HG03521 (cell line): Measurements from ENCODE around the gene PCP2.

Experiments used
- ATAC-seq: cut with Tn5 transposase; IDR thresholded peaks from one replicate; pipeline ENCODE4 v1.9.1; 2021; ENCODE audit warnings: mild to moderate bottlenecking, moderate library complexity; ENCODE audit not compliant: unreplicated experiment

The PCP2 gene

DNA sequence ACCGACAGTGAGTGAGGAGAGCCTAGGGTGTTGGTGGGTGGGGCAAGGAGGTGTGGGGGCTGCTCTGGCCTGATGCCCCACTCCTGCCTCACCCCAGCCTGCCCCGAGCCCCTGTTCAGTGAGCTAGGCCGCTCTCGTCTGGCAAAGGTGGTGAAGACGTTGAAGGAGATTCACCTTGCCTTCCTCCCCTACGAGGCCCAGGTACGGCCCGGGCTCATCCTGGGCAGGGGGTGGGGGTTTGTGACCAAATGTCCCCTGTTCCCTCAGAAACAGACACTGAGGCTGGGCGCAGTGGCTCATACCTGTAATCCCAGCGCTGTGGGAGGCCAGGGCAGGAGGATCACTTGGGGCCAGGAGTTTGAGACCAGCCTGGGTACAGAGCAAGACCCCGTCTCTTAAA is 7.3 kb upstream of the PCP2 start:
- no peak for ATAC-seq

DNA sequence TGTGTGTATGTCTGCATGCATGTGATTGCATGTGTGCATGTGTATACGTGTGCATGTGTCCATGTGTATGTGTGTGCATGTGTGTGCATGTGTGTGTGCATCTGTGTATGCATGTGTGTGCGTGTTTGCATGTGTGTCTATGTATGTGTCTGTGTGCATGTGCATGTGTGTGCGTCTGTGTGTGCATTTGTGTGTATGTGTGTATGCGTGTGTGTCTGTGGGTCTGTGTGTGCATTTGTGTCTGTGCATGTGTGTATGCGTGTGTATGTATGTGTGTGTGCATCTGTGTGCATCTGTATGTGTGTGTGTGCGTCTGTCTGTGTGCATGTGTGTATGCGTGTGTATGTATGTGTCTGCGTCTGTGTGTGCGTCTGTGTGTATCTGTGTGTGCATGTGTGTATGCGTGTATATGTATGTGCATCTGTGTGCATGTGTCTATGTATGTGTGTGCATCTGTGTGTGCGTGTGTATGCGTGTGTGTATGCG is 6.4 kb upstream of the PCP2 start:
- no peak for ATAC-seq

DNA sequence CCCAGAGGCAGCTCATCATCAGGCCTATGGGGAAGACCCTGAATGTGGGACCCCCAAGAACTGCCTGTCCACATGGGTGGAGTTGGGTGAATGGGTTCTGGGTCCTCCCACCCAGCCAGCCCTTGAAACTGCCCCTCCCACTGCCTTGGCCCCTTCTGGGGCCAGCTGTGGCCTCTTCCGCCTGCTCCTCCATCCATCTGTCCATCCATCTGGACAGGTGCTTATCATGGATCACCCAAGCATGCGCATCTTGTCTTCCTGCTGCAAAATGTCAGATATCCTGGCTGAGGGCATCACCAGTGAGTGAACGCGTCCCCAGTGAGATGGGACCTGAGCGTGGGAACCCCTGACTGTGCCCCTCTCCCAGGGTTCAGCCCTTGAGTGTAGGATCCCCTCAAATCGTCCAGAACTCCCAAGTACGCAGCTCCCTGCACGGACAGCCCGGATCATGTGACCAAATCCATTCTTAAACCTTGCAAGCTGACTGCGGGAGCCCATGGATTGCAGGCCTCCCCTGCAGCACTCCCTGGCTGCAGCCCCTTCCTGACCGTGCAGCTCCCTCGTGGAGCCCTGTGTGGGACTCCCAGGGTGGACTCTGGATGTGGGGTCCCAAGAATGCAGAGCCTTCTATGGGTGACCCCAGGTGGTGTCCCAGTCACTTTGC is 5.4 kb upstream of the PCP2 start:
- no peak for ATAC-seq

DNA sequence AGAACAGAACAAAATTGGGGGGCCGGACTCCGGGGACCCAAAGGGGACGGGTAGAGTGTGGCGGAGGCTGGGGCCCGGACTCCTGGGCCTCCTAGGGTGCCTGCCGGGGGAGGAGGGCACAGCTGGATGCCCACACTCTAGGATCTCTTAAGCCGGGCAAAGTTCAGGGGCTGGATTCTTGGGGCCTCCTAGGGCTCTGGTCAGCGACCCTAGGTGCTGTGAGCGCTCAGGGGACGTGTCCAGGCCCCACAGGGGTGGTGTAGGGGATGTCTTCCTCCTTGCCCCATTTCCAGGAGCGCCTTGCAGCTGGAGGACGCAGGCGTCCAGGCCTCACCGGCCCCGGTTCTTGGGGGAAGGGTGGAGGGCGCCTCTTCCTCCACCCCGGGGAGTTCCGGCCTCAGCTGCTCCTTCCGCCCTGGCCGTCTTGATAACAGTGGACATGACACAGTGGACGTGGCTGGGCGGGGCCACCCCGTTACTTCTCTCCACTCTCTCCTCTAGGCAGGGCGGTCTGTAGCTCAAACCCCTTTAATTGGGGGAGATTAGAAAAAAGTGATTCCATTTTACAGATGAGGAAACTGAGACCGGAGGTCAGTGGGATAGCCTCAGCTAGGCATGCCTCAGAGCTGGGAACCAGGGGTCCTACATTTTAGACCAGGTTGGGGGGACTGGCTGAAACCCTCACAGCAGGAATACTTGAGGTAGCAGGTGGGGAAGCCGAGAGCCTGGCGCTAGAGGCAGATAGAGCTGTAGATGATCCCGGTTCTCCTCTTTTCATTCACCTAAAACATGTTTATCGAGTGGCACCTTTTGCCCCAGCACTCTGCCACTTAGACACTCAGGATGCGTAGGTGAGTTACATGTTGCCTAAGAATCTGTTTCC is 4.1 kb upstream of the PCP2 start:
- peak; percentile 8 for ATAC-seq

DNA sequence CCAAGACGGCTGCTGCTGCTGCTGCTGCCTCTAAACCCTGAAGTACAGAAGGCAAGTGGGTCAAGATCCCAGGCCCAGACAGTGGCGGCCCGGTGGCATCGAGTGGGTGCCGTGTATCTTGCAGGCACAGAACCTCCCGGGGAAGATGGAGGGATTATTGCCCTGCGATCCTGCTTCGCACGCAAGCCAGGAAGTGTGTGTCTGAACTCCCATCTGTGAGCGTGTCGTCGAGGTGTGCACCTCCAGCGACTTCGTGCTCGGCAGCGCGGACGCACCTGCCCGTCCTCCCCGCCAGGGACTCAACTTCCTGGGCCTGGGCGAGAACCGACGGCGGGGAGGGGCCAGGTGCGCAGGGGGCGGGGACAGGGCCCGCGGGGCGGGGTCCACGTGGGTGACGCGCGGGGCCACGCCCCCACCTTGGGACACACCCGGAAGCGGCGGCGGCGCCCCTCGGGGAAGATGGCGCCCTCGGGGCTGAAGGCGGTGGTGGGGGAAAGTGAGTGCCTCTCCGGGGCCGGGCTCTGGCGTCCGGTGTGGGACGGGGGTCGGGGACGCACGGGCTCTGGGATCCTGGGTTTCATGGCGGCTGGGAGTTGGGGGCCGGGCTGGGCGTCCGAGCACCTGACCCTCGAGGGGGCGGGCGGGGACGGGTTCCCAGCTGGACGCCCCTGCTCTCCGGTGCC is 3.3 kb upstream of the PCP2 start, which contains the start of gene STXBP2:
Gene STXBP2 (plus strand): TSS at position 420 of the 683 bp plus-strand sequence. CDS start 40 bp downstream, at position 460.
- peak; percentile 74 for ATAC-seq

DNA sequence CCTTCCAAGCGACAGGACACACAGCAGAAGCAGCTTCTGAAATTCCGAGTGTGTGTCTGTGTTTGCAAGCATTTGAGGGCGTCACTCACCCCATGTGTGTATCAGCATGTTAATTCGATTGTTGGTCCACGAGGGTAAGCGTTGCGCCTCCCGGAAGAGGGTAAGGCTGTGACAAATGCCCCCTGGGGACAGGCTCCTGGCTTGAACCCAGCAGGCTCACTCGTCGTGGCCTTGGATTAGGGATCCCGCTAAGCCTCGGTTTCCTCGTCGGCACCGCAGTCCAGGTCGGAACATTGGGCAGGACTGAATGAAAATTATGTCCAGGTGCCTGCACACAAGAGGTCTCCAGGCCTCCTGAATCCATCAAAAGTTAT is 2.8 kb upstream of the PCP2 start:
- ATAC-seq, result no peak

DNA sequence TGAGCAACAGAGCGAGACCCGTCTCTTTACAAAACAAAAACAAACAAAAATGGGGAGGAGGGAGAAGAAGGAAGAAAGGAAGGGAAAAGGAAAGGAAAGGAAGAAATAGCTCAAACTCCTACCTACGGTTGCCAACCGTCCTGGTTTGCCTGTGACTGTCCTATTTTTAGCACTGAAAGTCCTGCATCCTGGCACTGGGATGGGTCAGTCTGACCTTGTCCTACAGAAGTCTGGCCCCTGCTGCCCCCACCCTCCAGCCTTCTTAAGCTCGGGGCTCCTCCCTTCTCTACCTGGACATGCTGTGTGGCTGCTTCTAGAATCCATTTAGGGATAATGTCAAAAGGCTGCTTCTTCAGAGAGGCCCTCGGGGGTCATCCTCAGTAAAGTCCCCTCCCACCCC is 2.2 kb upstream of the PCP2 start:
- ATAC-seq, result no peak

DNA sequence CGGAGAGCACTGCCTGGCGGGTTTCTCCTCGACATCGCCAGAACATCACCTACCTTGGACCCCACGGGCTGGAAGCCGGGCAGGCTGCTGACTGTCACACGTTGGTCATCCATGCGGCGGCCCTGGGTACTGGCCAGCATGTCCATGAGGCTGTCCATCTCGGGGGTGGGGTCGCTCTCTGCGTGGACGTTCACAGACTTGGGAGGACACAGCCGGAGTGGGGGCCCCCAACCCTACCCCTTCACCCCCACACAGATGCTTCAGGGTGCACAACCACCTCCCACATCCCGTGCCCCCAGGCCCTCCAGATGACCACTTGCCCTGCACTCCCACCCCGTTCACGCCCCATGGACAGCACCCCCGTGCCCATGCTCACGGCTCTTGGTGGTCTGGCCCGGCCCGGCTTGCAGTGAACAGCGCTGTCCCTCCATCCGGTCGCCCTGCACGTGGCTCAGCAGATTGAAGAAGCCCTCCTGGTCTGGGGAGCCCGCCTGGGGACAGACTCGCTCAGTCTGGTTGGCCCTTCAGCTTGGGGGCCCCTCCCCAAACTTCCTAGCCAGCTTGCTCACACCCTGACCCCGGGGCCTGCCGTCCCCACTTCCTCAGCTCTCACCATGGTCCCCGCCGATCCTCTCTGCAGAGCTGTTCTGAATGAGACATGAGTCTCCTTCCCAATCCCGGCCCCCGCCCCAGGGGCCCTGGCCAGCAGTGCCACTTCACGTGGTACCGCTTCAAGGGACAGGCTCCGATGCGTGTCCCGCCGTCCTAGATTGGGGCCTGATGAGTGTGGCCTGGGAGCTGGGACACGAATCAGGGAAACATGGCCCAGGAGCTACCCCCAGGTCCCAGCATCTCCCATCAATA is 947 bp downstream of the PCP2 start:
- no peak for ATAC-seq

DNA sequence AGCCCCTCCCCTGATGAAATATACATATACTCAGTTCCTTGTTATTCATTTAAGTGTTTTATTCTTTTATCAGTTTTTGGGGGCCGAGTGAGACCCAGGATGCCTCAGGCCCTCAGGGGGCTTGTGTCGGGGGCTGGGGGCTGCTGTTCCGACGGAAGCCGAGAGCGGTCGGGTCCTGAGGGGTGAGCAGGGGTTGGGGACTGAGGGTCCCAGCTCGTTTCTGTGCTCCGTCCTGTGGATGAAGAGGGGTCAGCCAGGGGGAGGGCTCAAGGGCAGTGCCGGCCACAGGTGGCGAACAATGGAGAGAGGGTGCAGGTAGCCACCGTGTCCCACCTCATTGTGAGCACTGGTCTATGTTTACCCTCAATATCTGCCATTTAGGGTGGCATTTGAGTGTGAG is 1.9 kb downstream of the PCP2 start:
- no peak for ATAC-seq

DNA sequence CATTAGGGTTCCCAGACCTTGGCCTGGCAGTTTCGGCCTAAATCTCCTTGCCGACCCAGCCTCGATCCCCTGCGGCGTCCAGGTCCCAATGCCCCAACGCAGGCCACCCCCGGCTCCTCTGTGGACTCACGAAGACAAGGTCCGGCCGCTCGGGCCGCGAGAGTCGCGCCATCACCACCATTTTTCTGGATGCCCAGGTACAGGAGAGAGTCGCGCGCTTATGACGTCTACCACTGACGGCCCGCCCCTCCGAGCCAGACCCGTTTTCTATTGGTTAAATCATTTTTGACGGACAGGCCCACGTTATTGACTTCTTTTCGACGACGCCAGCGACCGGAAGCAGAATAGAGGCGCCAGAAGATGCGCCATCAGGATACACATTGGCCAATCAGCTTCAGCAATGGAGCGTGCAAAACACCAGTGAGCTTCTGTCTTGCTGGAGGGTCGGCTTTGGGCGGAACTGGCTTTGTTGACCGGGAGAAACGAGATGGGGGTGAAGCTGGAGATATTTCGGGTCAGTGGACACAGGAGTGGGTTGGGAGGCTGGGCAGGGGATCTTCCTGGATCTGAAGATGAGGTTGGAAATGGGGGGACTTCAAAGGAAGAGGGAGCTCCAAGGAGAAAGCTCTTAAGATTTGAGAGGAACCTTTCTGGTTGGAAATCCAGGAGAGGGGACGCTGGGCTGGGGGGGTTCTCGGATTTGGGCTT is 4.0 kb downstream of the PCP2 start, which contains the start of the genes PET100 and XAB2:
Gene PET100 (plus strand): TSS at position 447 of the 708 bp plus-strand sequence. CDS start 41 bp downstream, at position 488.
Gene XAB2 (minus strand): TSS at position 199 of the 708 bp plus-strand sequence. CDS start 18 bp downstream, at position 181.
- ATAC-seq, result peak; percentile 94

DNA sequence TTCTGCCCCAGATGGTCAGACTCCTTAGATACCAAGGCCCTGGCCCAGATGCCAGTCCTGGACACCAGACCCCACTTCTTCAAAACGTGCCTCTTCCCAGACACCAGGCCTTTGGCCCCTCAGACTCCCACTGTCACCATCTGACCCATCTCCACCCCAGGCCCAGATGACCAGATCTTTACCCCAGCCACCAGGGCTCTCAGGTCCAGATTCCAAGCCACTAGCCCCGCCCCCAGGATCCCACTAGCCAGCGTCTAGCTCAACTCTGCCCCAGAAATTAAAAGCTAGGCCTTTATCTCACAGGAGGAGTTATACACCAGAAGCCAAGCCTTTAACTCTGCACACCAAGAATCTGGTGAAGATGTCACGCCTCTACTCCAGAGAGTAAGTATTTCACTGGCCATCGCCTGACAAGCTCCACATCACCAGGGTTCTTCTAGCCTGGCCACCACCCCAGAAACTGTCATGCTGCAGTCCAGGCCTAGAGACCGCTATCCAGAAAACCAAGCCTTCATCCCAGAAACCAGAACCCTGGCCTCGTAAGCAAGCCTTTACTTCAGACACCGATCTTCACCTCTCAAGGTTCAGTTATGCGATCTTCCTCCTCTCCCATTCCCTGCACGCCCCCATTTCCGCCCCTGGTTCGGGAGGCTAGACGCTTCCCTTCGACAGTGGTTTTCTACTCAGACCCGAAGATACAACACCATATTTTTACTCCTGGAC is 4.8 kb downstream of the PCP2 start:
- no peak for ATAC-seq

DNA sequence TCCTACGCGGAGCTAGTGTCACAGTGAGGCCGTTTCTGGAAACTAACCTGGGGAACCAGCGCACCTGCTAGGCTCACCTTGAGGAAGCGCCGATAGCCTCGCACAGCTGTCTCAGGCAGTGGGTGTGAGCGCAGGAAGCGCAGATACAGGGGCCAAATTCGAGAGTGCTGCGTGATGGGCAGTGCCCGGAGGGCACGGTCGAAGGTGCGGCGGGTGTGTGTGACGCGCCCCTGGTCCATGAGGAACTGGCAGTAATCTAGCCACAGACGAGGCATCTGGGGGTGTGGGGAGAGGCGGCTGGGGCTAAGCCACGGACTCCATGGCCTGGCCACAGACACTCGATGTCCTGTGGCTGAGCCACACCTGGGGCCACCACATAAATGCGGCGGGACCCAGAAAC is 6.4 kb downstream of the PCP2 start:
- no peak for ATAC-seq

DNA sequence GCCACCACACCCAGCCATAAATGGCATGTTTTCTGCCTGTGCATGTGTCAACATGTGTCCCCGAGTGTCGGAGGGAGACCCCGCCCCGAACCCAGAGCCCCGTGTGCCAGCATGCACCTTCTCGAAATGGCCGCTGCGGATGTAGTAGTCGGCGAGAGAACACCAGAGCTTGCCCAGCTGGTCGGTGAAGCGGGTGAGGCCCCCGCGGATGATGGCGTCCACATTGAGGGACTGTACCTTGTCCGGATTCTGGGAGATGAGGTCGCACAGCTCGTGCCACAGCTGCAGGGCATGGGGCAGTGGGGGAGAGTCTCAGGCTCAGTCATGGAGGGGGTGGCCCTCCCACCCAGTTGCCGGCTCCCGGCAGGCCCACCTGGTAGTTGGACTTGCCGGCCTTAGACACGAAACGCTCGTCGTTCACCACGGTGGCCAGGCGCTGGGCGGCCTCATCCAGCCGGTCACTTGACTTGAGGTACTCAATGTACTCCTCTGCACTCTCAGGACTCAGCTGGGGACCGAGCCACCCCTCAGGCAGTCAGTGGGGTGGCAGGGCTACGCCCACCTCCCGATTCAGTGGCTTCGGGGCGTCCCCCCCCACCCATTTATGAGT is 7.7 kb downstream of the PCP2 start:
- no peak for ATAC-seq

DNA sequence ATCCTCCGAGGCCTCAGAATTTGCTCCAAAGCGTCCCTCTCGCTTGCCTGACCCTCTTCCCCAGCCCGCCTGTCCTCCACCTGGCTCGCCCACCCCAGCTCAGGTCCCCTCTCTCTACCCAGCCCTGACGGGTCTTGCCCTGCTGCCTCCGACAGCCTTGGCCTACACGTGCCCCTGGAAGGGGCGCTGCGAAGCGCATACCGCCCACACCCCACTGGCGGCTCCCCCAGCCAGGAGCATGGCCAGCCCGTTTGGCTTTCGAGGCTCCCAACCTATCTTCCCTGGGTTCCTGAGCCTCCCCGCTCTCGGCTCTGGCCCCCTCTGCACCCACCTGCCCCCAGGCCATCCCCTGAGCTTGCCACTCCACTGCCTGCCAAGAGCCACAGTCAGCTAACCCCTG is 8.7 kb downstream of the PCP2 start:
- no peak for ATAC-seq

DNA sequence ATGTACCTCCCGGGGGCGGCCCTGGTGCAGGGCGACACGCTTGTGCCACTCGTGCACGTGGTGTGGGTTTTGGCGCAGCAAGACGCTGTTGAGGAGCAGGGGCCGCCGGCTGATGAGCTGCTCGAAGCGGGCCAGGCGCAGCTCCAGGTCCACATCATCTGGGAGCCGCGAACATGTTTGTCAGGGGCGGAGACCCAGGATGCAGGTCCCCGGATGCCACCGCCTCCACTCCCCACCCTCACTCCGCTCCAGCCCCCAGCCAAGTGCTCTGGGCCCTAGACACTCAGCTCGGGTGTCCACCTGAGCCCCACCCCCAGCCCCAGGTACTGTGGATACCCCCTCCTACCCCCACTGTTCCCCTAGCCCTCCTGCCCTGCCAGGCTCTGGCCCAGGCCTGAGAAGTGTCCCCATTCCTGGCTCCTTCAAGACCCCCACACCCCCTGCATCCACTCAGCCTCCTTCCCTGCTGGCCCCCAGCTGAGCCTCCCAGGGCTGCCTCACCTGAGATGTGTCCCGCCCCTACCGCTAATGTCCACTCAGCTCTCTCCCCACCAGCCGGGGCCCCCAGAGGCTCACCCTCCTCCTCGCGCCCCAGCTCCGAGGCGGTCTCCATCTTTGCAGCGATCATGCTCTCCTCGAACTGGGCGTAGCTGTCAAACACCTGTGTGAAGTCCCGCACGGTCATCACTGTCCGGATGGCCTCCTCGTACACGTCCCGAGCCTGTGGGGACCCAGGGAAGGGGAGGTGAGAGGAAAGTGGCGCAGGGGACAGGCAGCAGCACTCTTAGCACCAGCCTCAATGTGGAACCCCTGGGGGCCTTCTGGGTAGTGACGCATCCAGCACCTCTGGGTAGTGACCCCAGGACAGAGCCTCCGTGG is 9.6 kb downstream of the PCP2 start:
- ATAC-seq, result no peak

DNA sequence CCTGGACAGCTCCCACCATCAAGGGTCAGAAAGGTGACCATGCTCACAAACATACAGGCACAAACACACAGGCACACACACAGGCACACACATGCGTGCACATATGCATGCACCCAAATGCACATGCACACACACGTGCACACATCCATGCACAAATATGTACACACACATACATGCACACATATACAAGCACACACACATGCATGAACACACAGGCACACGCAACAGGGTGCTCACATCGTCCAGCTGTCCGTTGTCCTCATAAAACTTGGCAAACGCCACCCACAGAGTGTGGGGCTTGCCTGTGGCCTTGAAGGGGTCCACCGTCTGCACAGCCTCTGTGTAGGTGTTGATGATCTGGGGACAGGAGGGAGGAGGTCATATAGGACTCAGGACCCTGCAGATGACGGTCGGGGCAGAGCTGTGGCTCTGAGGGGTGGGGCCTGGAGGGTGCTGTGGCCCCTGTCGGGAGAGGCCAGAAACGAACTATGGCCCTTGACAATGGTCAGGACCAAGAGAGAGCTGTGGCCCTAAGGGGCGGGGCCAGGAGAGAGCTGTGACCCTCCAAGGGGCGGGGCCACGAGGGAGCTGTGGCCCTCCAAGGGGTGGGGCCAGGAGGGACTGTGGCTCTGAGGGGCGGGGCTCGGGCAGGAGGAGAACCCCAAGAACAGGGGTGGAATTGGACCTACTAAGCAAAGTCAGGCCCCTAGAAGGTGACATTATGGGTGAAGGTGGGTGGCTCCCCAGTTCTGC is 10.4 kb downstream of the PCP2 start:
- no peak for ATAC-seq
